Measurements from ENCODE around the gene ATXN7L1. TPM values are rescaled to one million over a fixed set of nuclear protein-coding genes. Genes with fewer than 3 reads are reported as not detected.

Gene ATXN7L1
- total and polyA plus RNA-seq, 2 of the 4 experiments (the other 2 are of a cell fraction) = 3.5 to 4.3 TPM

GRCh38 chr7:105788356-105788755 is 88.0 kb downstream of the ATXN7L1 start:
- WGBS, 2 experiments (ENCODE audit: extremely low coverage in 2 of 2, insufficient read length in 1 of 2) = 95% methylated on average over 4 of the region's 15 CpGs; no CpG with 5 or more reads in 1 of the 2 experiments
- in situ Hi-C loops (cut with MboI; ENCODE audit: low sequenced_read_pairs) = no loop called here
- Histone ChIP-seq H3K56ac (ENCODE audit: extremely low read depth, insufficient read depth, low read length) (no peak overlapping the region), H4K20me1 (ENCODE audit: insufficient read depth, low read length) (no peaks in the 10 kb centered on the region), H4K8ac (ENCODE audit: low read depth in 2 of 2, low read length in 2 of 2) (no peak overlapping the region), H3K4me3 (ENCODE audit: insufficient read depth, low read depth, low read length) (no peak overlapping the region), H3K23ac (ENCODE audit: low read depth, low read length) (no peak overlapping the region), H2BK120ac (ENCODE audit: low read depth, low read length) (no peak overlapping the region), H2AFZ (replicated peaks; ENCODE audit: low read length, poor library complexity) (no peak overlapping the region), H2AK9ac (replicated peaks; ENCODE audit: low read depth, low read length, poor library complexity) (no peak overlapping the region), H3K36me3 (ENCODE audit: control insufficient read depth, insufficient read depth, low read length) (peaks cover 12% of the 10 kb centered on the region; the same call in 1 of the 2 replicates), H2BK5ac (ENCODE audit: low read depth, low read length, poor library complexity, severe bottlenecking) (no peak overlapping the region), H3K4ac (ENCODE audit: low read depth, low read length) (no peak overlapping the region), H4K5ac (ENCODE audit: low read depth, low read length) (no peak overlapping the region), H3K4me1 (ENCODE audit: control insufficient read depth, insufficient read depth, low read length) (no peaks in the 10 kb centered on the region), H3K79me1 (ENCODE audit: low read depth in 1 of 2, low read length in 2 of 2) (peaks cover 0 to 12% of the 10 kb centered on the region in 2 experiments; a peak in 3 of 4 replicates), H3K27me3 (ENCODE audit: control insufficient read depth, insufficient read depth, low read length) (no peaks in the 10 kb centered on the region), H3K9me3 (ENCODE audit: control insufficient read depth, insufficient read depth, low read length) (no peaks in the 10 kb centered on the region), H3K4me2 (ENCODE audit: low read depth, low read length) (no peak overlapping the region), H2BK20ac (ENCODE audit: low read depth, low read length) (no peak overlapping the region), H2AK5ac (ENCODE audit: low read depth, low read length) (no peak overlapping the region), H3K9me1 (ENCODE audit: insufficient read depth, low read length) (peaks cover 5% of the 10 kb centered on the region; the same call in 1 of the 2 replicates), H3K27ac (ENCODE audit: insufficient read depth, low read length) (no peak overlapping the region), H2BK15ac (ENCODE audit: low read depth, low read length) (no peak overlapping the region), H3K9ac (ENCODE audit: low read depth, low read length) (no peak overlapping the region), H4K91ac (ENCODE audit: insufficient read depth, low read depth, low read length) (no peak overlapping the region), H3K18ac (ENCODE audit: low read depth, low read length) (no peak overlapping the region), H3K14ac (replicated peaks; ENCODE audit: low read depth, low read length) (no peak overlapping the region)
- ChIA-PET POLR2A (ENCODE audit: unreplicated experiment) (no interaction called here), CTCF (no interaction called here)
- no peak for TF ChIP-seq CTCF (conservative IDR thresholded peaks at IDR 0.05; ENCODE audit: low read depth, low read length)
- TF ChIP-seq NFE2L2 (IDR thresholded peaks at IDR 0.05; ENCODE audit: low read depth, low read length) = no peak
- no peak for TF ChIP-seq SMC3 (IDR thresholded peaks at IDR 0.05; ENCODE audit: low read depth, low read length)
- no peak for TF ChIP-seq MAZ (IDR thresholded peaks at IDR 0.05; ENCODE audit: borderline replicate concordance, low read depth, low read length)
- BruUV-seq (replicated peaks) = no TSS peak
- DNase-seq (no peak), ATAC-seq (ENCODE audit: low read depth) (no peak)
- intact Hi-C loops (cut with micrococcal nuclease) = no loop called here
- dilution Hi-C loops (cut with HindIII; ENCODE audit: low sequenced_read_pairs, unreplicated experiment) = no loop called here

All from IMR-90 (cell line).